Stimulated activated naive CD8-positive, alpha-beta T cell treated with anti-CD3 and anti-CD28 coated beads, Interleukin-15, Interleukin-2, amounts not matched to agents 100 U/mL and 50 U/mL, for 24 hours (primary cell): ENCODE measurements around the gene CLDN1.

Experiments
- ATAC-seq: fragments of 150-1000 bp; cut with Tn5 transposase; one replicate; pipeline ENCODE4 v1.10.0; 2021
- DNase-seq: peaks from one replicate; pipeline ENCODE4 v3.0.0; 2021

The CLDN1 gene, protein sequence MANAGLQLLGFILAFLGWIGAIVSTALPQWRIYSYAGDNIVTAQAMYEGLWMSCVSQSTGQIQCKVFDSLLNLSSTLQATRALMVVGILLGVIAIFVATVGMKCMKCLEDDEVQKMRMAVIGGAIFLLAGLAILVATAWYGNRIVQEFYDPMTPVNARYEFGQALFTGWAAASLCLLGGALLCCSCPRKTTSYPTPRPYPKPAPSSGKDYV

DNA sequence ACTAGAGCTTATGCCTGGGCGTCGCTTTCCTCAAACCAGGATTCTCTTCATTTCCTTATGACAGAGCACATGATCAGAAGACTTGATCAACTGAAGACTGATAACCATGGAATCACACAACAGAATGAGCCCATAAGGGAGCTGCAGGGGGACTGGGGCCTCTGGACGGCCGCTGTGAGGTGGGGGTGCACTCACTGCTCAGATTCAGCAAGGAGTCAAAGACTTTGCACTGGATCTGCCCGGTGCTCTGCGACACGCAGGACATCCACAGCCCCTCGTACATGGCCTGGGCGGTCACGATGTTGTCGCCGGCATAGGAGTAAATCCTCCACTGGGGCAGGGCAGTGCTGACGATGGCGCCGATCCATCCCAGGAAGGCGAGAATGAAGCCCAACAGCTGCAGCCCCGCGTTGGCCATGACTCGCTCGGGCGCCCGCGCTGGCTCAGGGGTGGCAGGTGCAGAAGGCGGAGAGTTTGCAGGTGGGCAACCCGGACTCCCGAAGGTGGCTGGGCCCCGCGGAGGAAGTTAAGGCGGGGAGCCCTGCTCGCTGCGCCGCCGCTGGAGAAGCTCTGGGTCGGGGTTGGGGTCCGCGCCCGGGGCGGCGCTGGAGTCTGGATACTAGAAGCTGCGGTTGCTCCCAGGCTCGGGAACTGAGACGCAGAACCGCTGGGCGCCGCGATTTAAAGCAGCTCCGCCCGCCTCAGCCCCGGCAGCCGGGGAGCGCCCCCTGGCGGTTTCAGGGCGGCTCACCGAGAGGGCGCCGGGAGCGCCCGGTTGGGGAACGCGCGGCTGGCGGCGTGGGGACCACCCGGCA, at the start of gene CLDN1:
TSS of gene CLDN1 (minus strand) at position 658 of the 815 bp plus-strand sequence. CDS start at position 418, 240 bp downstream.
- DNase-seq: peak; percentile 83
- ATAC-seq: peak; percentile 81

DNA sequence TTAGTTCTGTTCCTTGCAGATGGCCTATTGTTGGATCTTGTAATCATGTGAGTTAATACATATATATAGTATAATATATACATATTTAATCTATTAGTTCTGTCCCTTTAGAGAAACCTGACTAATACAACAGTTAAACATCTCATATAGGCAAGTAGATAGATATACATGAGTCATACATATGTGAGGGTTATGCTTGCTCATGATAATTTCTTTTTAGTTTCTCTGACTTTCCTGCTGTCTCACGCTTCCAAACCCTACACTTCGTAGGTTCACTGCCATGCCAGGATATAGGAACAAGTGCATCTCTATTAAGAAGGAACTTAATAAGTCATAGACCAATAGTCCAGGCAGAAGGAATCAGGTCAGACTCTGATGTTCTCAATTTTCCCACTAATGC, 48.9 kb upstream of the CLDN1 start:
- DNase-seq (no peak), ATAC-seq (no peak)

DNA sequence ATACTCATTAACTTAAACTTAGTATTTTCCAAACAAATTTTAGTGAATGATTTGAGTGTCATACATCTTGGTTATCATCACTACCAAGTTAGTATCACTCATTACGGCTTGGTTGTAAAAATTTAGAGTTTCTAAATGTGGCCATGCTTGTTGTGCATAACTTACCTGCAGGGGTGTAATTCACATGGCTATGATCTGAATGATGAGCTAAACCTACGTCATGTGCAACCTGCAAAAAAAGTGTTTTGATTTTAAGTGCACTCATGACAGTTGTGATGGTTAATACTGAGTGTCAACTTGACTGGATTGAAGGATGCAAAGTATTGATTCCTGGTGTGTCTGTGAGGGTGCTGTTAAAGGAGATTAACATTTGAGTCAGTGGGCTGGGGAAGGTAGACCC, 48.1 kb upstream of the CLDN1 start:
- DNase-seq: no peak
- no peak for ATAC-seq

DNA sequence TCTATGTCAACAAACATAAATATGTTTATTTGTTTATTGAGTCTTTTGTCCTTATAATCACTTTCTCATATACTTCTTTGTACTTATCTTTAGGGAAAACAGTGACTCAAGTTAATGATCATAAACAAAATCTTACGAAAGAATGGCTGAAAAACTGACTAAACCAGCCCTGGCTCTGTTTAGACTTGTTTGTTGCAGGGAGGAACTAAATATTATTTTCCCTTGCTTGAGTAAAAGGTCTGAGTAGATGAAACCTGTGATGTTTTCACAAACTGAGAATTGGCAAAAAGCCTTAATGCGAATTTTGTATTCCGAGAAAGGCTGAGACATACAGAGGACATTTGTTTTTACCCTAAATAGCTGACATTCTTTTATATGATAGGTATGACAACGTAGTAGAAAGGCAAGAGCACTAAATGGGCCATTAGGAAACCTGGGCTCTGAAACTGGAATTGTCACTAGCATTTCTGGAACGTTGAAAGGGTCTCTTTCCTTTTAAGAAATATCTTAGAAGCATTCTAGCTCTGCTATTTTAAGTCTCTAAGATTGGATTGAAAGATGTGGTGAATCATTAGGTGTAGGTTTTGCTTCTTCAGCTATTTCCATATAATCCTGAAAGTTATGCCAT, 47.5 kb upstream of the CLDN1 start:
- ATAC-seq: no peak
- DNase-seq: no peak

DNA sequence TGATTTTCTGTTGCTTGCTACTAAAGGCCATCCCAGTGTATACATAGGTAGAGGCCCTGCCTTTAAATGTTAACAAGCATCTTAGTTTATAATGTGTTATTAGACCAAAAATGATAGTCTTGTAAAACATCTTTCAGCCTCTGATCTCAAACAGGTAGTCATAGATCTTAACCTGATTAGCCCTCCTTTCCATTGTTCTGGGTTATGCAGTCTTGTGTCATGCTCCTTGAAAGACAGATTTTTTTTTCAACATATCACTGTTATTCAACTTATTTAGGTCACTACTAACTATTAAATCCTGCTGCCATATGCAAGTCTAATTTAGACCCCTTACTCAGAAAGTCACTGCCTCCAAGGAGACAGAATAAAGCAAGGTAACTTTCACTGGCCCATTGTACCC, 46.6 kb upstream of the CLDN1 start:
- DNase-seq (no peak), ATAC-seq (no peak)

DNA sequence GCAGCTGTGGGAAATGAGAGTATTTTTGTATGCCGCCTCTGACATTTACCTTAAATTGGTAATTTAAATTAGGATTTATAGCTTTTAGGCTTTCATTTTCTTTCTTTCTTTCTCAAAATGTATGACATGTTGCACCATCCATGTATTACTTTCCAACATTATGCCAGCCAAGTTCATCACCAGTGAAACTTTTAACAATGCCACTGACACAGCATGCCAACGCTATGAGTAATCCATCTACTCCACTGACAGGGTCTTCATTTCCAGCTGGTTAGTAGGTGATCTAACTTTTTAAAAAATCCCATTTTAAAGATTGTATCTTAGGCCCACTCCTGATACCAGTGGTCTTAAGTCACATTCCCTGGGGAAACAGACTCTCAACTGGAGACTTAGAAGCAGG, 43.9 kb upstream of the CLDN1 start:
- DNase-seq: no peak
- ATAC-seq: no peak

DNA sequence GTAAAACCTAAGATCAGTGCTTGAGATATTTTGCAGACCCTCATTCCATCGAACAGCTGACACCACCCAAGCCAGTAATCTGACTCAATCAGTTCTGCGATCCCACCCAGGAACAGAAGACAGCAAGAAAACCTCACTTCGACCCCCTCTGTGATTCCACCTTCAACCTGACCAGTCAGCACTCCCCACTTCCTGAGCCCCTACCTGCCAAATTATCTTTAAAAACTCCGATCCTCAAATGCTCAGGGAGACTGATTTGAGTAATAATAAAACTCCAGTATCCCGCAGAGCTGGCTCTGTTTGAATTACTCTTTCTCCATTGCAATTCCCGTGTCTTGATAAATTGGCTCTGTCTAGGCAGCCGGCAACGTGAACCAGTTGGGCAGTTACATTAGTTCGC, 40.0 kb upstream of the CLDN1 start:
- DNase-seq (no peak), ATAC-seq (no peak)

DNA sequence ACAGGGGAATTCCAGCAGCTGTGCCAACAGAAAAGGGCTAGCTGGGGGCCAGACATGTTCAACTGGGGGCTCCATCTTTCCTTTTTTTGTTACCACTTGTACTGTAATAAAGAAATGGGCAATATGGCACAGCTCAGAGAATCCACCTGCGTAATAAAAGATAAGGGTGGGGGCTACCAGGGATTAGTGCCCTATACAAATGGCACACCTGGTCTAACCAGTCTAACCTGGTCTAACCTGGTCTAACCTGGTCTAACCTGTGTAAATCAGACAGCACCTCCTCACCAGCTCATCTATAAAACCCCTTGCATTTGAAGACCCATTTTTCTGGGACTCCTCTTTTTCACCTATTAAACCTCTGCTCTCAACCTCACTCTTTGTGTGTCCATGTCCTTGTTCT, 39.5 kb upstream of the CLDN1 start:
- ATAC-seq (no peak), DNase-seq (no peak)

DNA sequence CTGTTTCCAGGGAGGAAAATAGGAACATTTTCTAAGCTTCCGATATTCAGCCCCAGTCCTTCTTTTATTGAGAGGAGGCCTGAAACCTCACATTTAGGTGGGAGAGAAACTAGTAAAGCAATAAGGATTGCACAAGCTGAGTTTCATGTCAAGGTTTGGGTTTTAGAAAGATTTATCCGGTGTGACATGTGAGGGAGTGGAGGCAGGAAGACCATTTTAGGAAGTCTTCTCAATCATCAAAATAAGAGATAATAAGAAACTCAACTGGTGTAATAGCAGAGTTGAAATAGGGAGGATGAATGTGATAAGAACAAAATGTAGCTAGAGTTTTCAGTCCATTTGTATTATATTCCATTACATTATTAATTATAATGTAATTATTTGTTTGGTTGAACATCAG, 38.0 kb upstream of the CLDN1 start:
- DNase-seq (no peak), ATAC-seq (no peak)

DNA sequence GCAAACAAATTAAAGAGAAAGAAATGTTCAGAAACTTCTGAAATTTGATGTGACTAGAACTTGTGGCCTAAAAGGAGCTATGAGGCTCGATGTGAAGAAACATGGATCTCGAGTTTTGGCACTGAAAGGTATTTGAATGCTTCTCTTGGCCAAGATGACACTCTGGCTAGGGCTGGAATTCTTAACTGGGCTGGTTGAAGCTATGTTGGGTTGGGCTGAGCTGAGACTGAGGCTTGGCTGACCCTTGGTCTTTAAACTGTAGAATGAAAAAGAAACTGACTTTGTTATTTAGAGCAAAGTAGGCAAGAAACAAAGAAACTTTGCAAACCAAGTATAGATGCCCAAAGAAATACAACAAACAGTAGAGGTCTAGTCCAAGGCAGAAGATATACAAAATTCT, 37.6 kb upstream of the CLDN1 start:
- ATAC-seq (no peak), DNase-seq (no peak)

DNA sequence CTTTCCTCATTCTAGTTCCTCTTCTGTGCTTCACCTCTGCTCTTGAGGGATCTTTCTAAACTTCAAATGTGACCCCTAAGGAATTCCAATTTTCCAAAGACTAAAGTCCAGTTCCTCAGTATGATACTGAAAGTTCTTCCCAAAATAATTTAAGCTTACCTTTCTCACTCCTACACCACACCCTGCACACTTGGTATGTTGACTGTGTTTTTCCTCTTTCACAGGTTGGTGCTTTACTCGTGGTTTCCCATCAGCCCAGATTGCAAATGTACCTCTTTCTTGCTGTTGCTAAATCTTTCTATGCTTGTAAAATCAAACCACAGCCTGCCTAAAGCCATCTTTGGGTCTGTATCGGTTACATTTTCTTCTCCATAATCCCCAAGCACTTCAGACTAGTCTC, 35.2 kb upstream of the CLDN1 start:
- DNase-seq: no peak
- ATAC-seq: no peak

DNA sequence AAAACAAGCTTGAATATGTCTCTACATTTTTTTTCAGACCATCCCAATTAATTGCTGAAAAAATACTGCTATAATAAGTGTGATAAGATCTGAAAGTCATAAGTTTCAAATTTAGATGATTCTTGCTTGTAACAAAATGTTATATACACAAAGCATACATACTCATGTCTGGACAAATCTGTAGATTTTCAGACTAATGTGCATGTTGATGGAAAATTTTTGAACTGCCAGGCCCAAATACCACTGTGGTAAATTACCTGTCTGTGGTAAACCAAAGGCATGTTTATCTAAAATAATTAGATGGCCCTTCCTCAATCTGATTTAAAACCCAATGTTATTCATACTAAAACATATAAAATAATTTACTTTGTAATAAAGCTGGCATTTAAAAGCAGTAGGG, 34.0 kb upstream of the CLDN1 start:
- DNase-seq (no peak), ATAC-seq (no peak)

DNA sequence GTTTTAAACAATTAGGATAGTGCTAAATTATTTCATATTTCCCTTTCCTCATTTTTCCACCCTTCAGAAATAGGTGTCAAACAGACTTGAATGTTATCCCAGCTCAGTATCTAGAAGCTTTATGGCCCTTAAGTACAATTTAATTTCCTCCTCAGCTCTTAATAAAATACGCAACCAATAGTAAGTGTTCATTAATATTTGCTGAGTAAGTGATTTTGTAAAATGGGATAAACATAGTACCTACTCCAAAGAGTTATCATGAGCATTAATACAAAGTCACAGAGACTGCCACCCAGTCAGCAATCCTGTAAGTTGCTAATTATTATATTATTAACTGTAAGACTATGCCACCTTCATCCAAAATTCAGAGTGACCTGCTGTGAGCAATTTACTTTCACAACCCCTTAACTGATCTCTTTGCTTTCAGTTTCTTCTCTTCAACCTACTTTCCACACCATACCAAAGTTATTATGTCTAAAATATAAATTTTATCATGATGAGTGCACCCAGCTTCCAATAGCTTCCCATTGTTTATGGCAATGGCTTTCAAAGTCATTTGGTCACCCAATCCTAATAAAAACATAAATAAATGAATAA, 30.7 kb upstream of the CLDN1 start:
- no peak for ATAC-seq
- no peak for DNase-seq

DNA sequence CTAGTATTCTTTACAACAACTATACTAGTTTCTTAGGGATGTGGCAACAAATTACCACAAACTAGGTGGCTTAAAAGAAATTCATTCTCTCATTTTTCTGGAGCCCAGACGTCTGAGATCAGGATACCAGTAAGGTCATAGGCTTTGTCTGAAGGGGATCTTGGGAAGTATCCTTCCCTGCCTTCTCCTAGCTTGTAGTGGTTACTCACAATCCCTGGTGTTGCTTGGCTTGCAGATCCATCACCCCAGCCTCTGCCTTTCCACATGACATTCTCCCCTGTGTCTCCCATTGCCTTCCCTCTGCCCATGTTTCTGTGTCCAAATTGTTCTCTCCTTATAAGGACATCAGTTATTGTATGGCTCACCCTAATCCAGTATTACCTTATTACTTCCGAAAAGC, 24.3 kb upstream of the CLDN1 start:
- no peak for DNase-seq
- no peak for ATAC-seq

DNA sequence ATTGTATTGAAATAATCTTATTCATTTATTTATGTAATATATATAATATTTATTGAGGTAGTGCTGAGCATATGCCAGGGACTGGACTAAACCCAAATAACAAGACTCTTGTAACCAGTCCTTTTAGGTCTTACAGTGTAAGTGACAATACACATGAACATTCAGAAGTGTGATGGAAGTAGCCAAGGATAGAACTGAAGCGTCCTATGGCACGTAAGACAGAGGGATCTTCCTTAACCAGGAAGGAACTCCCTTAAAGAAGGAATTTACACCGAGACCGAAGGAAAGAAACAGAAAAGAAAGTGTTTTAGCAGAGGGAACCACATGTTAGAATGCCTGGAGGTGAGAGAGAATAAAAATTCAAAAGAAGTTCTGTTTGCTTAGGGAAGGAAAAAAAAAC, 23.6 kb upstream of the CLDN1 start:
- ATAC-seq: no peak

DNA sequence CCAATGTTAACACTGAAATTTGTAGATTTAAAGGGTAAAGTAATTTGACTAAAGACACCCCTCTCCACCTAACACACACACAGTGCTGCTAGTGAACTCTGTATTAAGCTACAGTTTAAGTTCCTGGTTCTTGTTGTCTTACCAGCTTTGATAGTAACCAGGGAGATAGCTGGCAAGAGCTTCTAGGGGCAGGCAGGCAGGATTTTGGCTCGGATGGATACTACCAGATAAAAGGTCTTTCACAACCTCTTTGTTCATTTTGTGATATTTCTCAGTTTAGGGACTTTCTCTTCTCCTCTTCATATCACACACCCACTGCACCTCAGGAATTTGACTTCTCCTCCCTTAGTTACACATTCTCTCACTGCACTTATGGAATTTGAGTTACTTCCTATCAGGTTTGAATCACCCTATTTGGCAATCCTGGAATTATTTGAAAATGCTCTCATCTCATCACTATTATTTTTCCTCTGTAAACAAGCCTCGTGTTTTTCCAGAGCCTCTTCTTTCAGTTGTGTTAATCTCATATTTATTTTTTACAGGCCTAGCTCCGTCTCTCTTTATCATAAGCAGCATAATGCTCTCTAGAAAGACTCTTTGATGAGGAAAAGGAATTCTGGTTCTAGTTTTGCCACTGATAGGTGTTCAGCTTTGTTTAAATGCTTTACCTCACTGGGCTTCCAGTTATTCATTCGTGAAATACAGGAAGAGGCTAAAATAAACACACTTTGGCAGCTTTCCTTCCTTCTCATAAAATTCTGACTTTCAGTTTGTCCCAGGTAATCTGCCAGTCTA, 23.0 kb upstream of the CLDN1 start:
- ATAC-seq: no peak
- no peak for DNase-seq

More for the DNA sequence above, 23.6 kb upstream of the CLDN1 start:
- DNase-seq: no peak

DNA sequence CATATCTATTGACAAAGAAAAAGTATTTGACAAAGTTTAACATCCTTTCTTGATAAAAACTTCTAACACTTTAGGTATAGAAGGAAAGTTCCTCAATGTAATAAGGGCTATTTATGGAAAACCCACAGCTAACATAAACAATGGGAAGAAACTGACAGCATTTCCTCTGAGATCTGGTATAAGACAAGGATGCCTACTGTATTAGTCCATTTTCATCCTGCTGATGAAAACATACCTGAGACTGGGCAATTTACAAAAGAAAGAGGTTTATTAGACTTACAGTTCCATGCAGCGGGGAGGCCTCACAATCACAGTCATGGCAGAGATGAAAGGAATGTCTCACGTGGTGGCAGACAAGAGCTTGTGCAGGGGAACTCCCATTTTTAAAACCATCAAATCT, 17.8 kb upstream of the CLDN1 start:
- no peak for ATAC-seq
- DNase-seq: no peak

DNA sequence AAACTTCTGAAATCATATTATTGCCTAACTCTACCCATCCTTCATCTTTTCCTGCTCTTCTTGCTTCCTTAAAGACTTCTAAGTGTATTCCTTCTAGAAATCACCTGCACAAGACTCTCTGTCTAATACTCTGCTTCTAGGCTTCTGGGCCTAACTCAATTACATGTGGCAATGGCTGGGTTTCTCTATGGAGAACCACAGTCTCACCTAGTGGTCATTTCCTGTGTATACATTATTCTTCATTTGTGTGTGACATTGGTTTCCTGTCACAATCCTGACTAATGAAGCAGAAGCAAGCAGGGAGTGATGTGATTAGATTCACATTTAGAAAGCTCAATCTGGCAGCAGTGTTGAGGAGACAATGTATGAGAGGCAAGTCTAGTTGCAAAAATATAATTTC, 16.9 kb upstream of the CLDN1 start:
- no peak for ATAC-seq

DNA sequence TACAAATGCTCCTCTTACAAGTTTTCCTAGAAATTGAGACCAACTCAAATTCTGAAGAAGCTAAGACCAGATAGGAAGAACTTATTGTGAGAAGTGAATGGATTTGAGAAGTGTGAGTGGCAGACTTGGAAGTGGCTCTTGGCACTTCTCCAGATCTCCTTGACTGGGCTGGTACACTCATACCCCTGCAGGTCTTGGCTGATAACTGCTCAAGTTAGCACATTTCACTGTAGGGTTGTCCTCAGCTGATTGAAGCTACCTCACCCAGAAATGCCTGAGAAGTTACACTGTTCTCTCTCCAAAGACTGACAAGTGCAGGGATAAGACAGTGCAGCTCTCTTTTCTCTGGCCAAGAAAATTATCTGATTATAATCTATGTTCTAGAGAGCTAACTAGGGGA, 16.5 kb upstream of the CLDN1 start:
- ATAC-seq (no peak), DNase-seq (no peak)

More for the DNA sequence above, 16.9 kb upstream of the CLDN1 start:
- DNase-seq: no peak

DNA sequence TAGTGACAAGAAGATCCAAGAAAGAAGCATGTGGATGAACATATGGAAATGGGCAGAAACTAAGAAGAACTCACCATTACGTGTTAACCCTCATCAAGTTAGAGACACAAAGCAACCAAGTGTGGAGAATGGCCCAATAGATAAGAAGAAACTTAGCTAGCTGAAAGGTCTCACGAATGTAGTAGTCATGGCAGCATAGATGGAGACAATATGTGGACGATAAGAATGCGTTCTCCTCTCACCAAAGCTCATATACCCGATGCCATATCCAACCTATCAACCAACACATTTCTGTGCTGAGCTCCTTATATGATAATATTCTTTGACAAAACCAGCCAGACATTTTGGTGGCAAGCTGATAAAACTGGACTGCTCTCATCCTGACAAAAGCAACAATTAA, 15.1 kb upstream of the CLDN1 start:
- ATAC-seq: no peak
- no peak for DNase-seq

DNA sequence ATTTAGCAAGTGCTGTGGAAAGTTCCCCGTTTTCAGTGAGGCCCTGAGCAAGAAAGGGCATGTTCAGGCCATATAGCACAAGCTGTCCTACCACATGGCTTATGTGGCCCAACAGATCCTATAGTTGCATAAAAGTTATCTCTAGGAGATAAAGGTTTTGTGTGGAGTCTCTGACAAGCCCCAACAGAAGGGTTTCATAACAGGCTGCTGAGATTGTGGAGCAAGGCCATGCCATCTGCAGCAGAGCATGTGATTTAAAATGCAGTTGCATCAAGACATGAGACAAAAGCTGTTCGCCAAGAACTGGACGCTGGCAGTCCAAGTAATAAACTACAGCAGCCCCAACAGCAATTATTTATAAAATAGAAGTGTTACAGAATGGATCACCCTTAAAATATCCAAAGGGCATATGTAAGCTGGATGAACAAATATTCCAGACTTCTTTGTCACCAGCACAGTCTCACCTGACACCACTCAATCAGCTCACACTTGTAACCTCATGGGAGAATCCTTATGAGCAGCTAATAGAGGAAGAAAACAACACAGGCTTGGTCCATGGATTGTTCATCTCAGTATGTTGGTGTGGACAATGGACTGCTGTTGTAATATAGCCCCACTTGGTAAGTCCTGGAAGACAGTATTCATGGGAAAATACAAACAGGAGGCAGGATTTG, 14.4 kb upstream of the CLDN1 start:
- ATAC-seq (no peak), DNase-seq (no peak)

DNA sequence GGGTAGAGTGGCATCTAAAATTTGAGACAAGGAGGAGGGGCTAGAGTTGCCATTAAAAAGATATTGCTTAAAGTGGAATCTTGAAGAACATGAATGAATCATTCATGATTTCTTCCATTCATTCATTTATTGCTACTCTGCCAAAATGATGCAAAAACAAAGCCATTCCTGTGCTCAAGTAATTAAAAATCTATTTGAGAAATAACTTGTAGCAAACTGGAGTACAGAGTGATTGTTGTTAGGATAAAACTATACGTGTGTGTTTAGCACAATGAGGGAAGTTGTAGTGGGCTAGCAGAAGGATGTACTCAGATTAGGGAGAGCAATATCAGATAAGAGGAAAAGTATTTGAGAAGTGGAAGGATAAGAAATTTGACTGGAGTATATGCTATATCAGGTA, 11.7 kb upstream of the CLDN1 start:
- ATAC-seq: no peak
- no peak for DNase-seq
